HEK293 (cell line): ENCODE data around the gene AQP9.

Source experiments
- CTCF ChIA-PET: fragments of 350-600 bp; formaldehyde crosslinking; extraction: SDS; loops from one replicate; lab custom pipeline; 2021; ENCODE audit warnings: antibody characterized with exemption; lab: Yijun Ruan, JAX
- POLR2A ChIA-PET: fragments of 300-600 bp; formaldehyde crosslinking; extraction: SDS; loops from one replicate; lab custom pipeline; 2020; ENCODE audit warnings: antibody characterized with exemption, inconsistent platforms; lab: Yijun Ruan, JAX
- H3K27ac ChIP-seq: fragments of 200-500 bp; sonication (Bioruptor generic); 2 replicates; pipeline ENCODE4 v1.5.1; 2014; ENCODE audit warnings: low read depth, low read length, control low read depth, inconsistent platforms; ENCODE audit errors: extremely low read depth
- H3K36me3 ChIP-seq, 2 experiments: fragments of 200-500 bp in 1 of 2; sonication (Bioruptor generic) in 1 of 2; 1 replicate in 1 of 2; 2 replicates in 1 of 2; pipeline ENCODE4 v1.5.1; 2014 to 2017; ENCODE audit warnings: inconsistent platforms in 2 of 2, low read length in 2 of 2; ENCODE audit not compliant: control insufficient read depth in 2 of 2, insufficient read depth in 1 of 2
- H3K4me1 ChIP-seq: fragments of 200-500 bp; sonication (Bioruptor generic); 2 replicates; pipeline ENCODE4 v1.5.1; 2014; ENCODE audit warnings: mild to moderate bottlenecking, low read length, inconsistent platforms; ENCODE audit not compliant: control insufficient read depth, insufficient read depth
- H3K4me3 ChIP-seq: 2 replicates; pipeline ENCODE4 v1.5.1; 2011; ENCODE audit warnings: low read depth, mild to moderate bottlenecking, control low read depth, low read length, moderate library complexity
- H3K9me3 ChIP-seq: fragments of 200-500 bp; sonication (Bioruptor generic); 2 replicates; pipeline ENCODE4 v1.5.1; 2014; ENCODE audit warnings: low read depth, low read length, inconsistent platforms; ENCODE audit not compliant: control insufficient read depth, insufficient read depth
- KLF10 ChIP-seq: fragments of 450-650 bp; IDR thresholded peaks from 2 replicates; pipeline ENCODE4 v1.5.1; 2018; ENCODE audit warnings: missing biosample characterization, mild to moderate bottlenecking, missing genetic modification characterization
- KLF8 ChIP-seq: fragments of 450-650 bp; formaldehyde crosslinking; IDR thresholded peaks from 2 replicates; pipeline ENCODE4 v1.5.1; 2016; ENCODE audit warnings: missing biosample characterization, missing genetic modification characterization
- MEIS1 ChIP-seq: sonication (generic); formaldehyde crosslinking; IDR thresholded peaks from 2 replicates; pipeline ENCODE4 v1.8.1; 2022; ENCODE audit warnings: missing genetic modification reagents, mild to moderate bottlenecking, borderline replicate concordance
- OSR2 ChIP-seq: fragments of 450-650 bp; formaldehyde crosslinking; IDR thresholded peaks from 2 replicates; pipeline ENCODE4 v1.5.1; 2016; ENCODE audit warnings: missing biosample characterization, missing genetic modification characterization
- SCRT1 ChIP-seq: fragments of 450-650 bp; formaldehyde crosslinking; IDR thresholded peaks from 2 replicates; pipeline ENCODE4 v1.5.1; 2016; ENCODE audit warnings: missing biosample characterization, missing genetic modification characterization, borderline replicate concordance
- ZBTB7A ChIP-seq: fragments of 450-650 bp; formaldehyde crosslinking; IDR thresholded peaks from 2 replicates; pipeline ENCODE4 v1.5.1; 2016; ENCODE audit warnings: low read depth, missing biosample characterization, missing genetic modification characterization
- ZBTB8A ChIP-seq: fragments of 450-650 bp; formaldehyde crosslinking; IDR thresholded peaks from 2 replicates; pipeline ENCODE4 v1.5.1; 2016; ENCODE audit warnings: missing biosample characterization, missing genetic modification characterization
- ZIC2 ChIP-seq: fragments of 450-650 bp; formaldehyde crosslinking; IDR thresholded peaks from 2 replicates; pipeline ENCODE4 v1.5.1; 2016; ENCODE audit warnings: missing biosample characterization, missing genetic modification characterization
- ZNF112 ChIP-seq: fragments of 450-650 bp; formaldehyde crosslinking; IDR thresholded peaks from 2 replicates; pipeline ENCODE4 v1.5.0; 2017; ENCODE audit warnings: missing biosample characterization, missing genetic modification characterization
- ZNF24 ChIP-seq: fragments of 450-650 bp; formaldehyde crosslinking; IDR thresholded peaks from 2 replicates; pipeline ENCODE4 v1.5.1; 2016; ENCODE audit warnings: missing biosample characterization, missing genetic modification characterization
- ZNF248 ChIP-seq: fragments of 450-650 bp; formaldehyde crosslinking; IDR thresholded peaks from 2 replicates; pipeline ENCODE4 v1.5.1; 2017; ENCODE audit warnings: missing biosample characterization, missing genetic modification characterization
- ZNF366 ChIP-seq: fragments of 450-650 bp; formaldehyde crosslinking; conservative IDR thresholded peaks from 2 replicates; pipeline ENCODE4 v1.5.1; 2016; ENCODE audit warnings: missing biosample characterization, missing genetic modification characterization
- ZNF426 ChIP-seq: fragments of 450-650 bp; formaldehyde crosslinking; IDR thresholded peaks from 2 replicates; pipeline ENCODE4 v1.5.1; 2017; ENCODE audit warnings: missing biosample characterization, missing genetic modification characterization, mild to moderate bottlenecking, inconsistent platforms, moderate library complexity
- ZNF558 ChIP-seq: fragments of 450-650 bp; formaldehyde crosslinking; IDR thresholded peaks from 2 replicates; pipeline ENCODE4 v1.5.1; 2016; ENCODE audit warnings: missing biosample characterization, missing genetic modification characterization
- ZNF610 ChIP-seq: fragments of 450-650 bp; formaldehyde crosslinking; IDR thresholded peaks from 2 replicates; pipeline ENCODE4 v1.5.1; 2016; ENCODE audit warnings: missing biosample characterization, missing genetic modification characterization, borderline replicate concordance
- ZNF654 ChIP-seq: fragments of 450-650 bp; formaldehyde crosslinking; IDR thresholded peaks from 2 replicates; pipeline ENCODE4 v1.5.1; 2016; ENCODE audit warnings: low read depth, missing biosample characterization, missing genetic modification characterization
- ZNF792 ChIP-seq: fragments of 450-650 bp; formaldehyde crosslinking; IDR thresholded peaks from 2 replicates; pipeline ENCODE4 v1.5.1; 2016; ENCODE audit warnings: missing biosample characterization, missing genetic modification characterization
- ZXDB ChIP-seq: fragments of 450-650 bp; formaldehyde crosslinking; IDR thresholded peaks from 2 replicates; pipeline ENCODE4 v1.5.1; 2016; ENCODE audit warnings: missing biosample characterization, missing genetic modification characterization
- TF ChIP-seq, protein P1 (sequence below): fragments of 450-650 bp; formaldehyde crosslinking; IDR thresholded peaks from 2 replicates; pipeline ENCODE4 v1.5.1; 2017; ENCODE audit warnings: missing biosample characterization, missing genetic modification characterization
- TF ChIP-seq, protein P2 (sequence below): fragments of 450-650 bp; formaldehyde crosslinking; IDR thresholded peaks from 2 replicates; pipeline ENCODE4 v1.5.1; 2016; ENCODE audit warnings: missing biosample characterization, missing genetic modification characterization
- TF ChIP-seq, protein P3 (sequence below): fragments of 450-650 bp; formaldehyde crosslinking; IDR thresholded peaks from 2 replicates; pipeline ENCODE4 v1.5.1; 2016; ENCODE audit warnings: missing biosample characterization, missing genetic modification characterization, low read depth
- TF ChIP-seq, protein P4 (sequence below): fragments of 450-650 bp; formaldehyde crosslinking; IDR thresholded peaks from 2 replicates; pipeline ENCODE4 v1.5.1; 2016; ENCODE audit warnings: missing biosample characterization, missing genetic modification characterization
- TF ChIP-seq, protein P5 (sequence below): fragments of 450-650 bp; formaldehyde crosslinking; conservative IDR thresholded peaks from 2 replicates; pipeline ENCODE4 v1.5.1; 2016; ENCODE audit warnings: low read depth, missing biosample characterization, missing genetic modification characterization

AQP9 gene

DNA sequence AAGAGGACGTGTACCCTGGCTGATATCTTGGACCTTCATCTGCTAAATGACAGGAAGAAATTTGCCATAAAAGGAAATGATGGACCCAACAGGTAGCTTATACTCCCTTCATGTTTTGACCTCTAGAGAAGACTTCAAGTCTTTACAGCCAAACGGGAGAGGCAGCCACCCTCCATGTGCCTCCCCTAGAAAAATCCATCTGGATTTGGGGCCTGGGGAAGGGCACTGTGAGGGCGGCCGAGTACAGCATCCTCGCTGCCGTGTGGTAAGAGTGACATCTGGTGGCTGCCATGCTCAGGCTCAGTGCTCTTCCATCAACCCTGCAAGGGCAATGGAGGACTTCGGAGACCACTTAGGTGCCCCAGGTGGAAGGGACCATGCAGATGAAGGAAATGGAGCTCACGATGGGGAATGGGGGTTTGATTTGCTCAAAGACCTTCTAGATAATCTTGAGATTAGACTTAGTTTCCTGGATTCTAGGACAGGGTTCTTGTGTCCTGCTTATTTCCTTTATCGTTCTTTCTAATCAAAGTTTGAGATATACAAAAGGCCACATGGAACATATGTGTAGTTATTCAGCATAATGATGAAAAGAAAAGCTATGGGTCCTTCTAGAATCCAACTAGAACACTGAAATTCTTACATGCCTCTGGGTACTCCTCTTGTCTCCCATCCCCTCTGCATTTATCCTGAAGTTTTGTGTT lies 44.4 kb downstream of the AQP9 start (continued):
- TF ChIP-seq, protein P1, sequence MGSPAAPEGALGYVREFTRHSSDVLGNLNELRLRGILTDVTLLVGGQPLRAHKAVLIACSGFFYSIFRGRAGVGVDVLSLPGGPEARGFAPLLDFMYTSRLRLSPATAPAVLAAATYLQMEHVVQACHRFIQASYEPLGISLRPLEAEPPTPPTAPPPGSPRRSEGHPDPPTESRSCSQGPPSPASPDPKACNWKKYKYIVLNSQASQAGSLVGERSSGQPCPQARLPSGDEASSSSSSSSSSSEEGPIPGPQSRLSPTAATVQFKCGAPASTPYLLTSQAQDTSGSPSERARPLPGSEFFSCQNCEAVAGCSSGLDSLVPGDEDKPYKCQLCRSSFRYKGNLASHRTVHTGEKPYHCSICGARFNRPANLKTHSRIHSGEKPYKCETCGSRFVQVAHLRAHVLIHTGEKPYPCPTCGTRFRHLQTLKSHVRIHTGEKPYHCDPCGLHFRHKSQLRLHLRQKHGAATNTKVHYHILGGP (tag by site-specific recombination): no peak
- TF ChIP-seq, protein P2, sequence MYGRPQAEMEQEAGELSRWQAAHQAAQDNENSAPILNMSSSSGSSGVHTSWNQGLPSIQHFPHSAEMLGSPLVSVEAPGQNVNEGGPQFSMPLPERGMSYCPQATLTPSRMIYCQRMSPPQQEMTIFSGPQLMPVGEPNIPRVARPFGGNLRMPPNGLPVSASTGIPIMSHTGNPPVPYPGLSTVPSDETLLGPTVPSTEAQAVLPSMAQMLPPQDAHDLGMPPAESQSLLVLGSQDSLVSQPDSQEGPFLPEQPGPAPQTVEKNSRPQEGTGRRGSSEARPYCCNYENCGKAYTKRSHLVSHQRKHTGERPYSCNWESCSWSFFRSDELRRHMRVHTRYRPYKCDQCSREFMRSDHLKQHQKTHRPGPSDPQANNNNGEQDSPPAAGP (tag by site-specific recombination): no peak
- no peak; the same call in 1 of the 2 replicates for TF ChIP-seq SCRT1 (tag by site-specific recombination)
- TF ChIP-seq ZIC2 (tag by site-specific recombination): no peak
- no peak for TF ChIP-seq ZNF24
- TF ChIP-seq, protein P3, sequence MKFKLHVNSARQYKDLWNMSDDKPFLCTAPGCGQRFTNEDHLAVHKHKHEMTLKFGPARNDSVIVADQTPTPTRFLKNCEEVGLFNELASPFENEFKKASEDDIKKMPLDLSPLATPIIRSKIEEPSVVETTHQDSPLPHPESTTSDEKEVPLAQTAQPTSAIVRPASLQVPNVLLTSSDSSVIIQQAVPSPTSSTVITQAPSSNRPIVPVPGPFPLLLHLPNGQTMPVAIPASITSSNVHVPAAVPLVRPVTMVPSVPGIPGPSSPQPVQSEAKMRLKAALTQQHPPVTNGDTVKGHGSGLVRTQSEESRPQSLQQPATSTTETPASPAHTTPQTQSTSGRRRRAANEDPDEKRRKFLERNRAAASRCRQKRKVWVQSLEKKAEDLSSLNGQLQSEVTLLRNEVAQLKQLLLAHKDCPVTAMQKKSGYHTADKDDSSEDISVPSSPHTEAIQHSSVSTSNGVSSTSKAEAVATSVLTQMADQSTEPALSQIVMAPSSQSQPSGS: no peak
- TF ChIP-seq ZNF654 (tag by site-specific recombination): peak; percentile 84
- TF ChIP-seq MEIS1 (CRISPR knock-in tag): no peak
- peak; percentile 46; the same call in 1 of the 2 replicates for TF ChIP-seq ZBTB8A (tag by site-specific recombination)
- no peak for TF ChIP-seq ZNF248
- no peak for TF ChIP-seq ZNF426 (tag by site-specific recombination)
- TF ChIP-seq ZNF792: no peak
- TF ChIP-seq, protein P4, sequence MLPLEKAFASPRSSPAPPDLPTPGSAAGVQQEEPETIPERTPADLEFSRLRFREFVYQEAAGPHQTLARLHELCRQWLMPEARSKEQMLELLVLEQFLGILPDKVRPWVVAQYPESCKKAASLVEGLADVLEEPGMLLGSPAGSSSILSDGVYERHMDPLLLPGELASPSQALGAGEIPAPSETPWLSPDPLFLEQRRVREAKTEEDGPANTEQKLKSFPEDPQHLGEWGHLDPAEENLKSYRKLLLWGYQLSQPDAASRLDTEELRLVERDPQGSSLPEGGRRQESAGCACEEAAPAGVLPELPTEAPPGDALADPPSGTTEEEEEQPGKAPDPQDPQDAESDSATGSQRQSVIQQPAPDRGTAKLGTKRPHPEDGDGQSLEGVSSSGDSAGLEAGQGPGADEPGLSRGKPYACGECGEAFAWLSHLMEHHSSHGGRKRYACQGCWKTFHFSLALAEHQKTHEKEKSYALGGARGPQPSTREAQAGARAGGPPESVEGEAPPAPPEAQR (tag by site-specific recombination): no peak
- TF ChIP-seq ZXDB: no peak
- no peak for TF ChIP-seq ZNF366 (tag by site-specific recombination)
- no peak for TF ChIP-seq ZNF610 (tag by site-specific recombination)
- no peak for TF ChIP-seq ZNF112

DNA sequence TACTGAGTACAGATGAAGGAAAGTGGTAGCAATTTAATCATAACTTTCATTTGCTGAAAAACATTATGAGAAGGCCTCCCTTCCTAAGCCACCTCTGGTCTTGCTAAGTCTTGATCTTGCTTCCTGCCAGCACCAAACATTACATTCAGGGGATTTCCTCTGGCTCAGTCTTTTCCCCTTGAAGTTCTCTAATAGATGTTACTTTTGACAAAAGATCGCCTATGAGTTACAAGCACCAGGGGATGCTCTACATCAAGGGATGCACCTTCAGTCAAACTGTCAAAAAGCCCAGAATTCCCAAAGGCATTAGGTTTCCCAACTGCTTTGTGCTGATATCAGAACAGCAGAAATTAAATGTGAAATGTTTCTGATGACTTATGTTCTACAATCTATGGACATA lies 47.3 kb downstream of the AQP9 start:
- Histone ChIP-seq H3K4me3 (no peak overlapping the region), H3K4me1 (no peaks in the 10 kb centered on the region), H3K27ac (no peak overlapping the region), H3K9me3 (no peaks in the 10 kb centered on the region), H3K36me3 (no peaks in the 10 kb centered on the region)
- TF ChIP-seq KLF8 (tag by site-specific recombination) (no peak), ZBTB7A (tag by site-specific recombination) (no peak), ZNF558 (no peak), ZXDB (no peak), OSR2 (tag by site-specific recombination) (no peak), KLF10 (no peak)
- TF ChIP-seq, protein P5, sequence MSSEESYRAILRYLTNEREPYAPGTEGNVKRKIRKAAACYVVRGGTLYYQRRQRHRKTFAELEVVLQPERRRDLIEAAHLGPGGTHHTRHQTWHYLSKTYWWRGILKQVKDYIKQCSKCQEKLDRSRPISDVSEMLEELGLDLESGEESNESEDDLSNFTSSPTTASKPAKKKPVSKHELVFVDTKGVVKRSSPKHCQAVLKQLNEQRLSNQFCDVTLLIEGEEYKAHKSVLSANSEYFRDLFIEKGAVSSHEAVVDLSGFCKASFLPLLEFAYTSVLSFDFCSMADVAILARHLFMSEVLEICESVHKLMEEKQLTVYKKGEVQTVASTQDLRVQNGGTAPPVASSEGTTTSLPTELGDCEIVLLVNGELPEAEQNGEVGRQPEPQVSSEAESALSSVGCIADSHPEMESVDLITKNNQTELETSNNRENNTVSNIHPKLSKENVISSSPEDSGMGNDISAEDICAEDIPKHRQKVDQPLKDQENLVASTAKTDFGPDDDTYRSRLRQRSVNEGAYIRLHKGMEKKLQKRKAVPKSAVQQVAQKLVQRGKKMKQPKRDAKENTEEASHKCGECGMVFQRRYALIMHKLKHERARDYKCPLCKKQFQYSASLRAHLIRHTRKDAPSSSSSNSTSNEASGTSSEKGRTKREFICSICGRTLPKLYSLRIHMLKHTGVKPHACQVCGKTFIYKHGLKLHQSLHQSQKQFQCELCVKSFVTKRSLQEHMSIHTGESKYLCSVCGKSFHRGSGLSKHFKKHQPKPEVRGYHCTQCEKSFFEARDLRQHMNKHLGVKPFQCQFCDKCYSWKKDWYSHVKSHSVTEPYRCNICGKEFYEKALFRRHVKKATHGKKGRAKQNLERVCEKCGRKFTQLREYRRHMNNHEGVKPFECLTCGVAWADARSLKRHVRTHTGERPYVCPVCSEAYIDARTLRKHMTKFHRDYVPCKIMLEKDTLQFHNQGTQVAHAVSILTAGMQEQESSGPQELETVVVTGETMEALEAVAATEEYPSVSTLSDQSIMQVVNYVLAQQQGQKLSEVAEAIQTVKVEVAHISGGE (tag by site-specific recombination): no peak
- ChIA-PET CTCF (interaction anchor here (0.6 kb wide), 1 partner anchor 108 kb away, joined by 3 read pairs; no protein-coding TSS in a partner anchor), POLR2A (no interaction called here)
